GM12874 (cell line): ENCODE results near the gene AP2A2.

Experiments
- CTCF ChIP-seq: IDR thresholded peaks from 2 replicates; pipeline ENCODE4 v1.5.1; 2011; ENCODE audit warnings: low read depth, mild to moderate bottlenecking, control low read depth, low read length, moderate library complexity; ENCODE audit not compliant: insufficient read depth

Gene AP2A2

GRCh38 chr11:933936-934335 lies 8.3 kb downstream of the AP2A2 start:
- no peak for TF ChIP-seq CTCF

- TF ChIP-seq CTCF, result no peak
Observed at GRCh38 chr11:934527-934926, 8.9 kb downstream of the AP2A2 start.

GRCh38 chr11:936199-936598 lies 10.5 kb downstream of the AP2A2 start:
- no peak for TF ChIP-seq CTCF

- no peak for TF ChIP-seq CTCF
Observed at GRCh38 chr11:937841-938261, 12.2 kb downstream of the AP2A2 start.

GRCh38 chr11:940496-941135 lies 14.9 kb downstream of the AP2A2 start:
- no peak for TF ChIP-seq CTCF

GRCh38 chr11:942823-943222 lies 17.2 kb downstream of the AP2A2 start:
- TF ChIP-seq CTCF, result no peak

- TF ChIP-seq CTCF, result no peak
Observed at GRCh38 chr11:944711-945470, 19.2 kb downstream of the AP2A2 start.
